ENCODE results near the gene SPTBN2.

SPTBN2 gene

GRCh38 chr11:66710384-66710930 is 18.6 kb downstream of the SPTBN2 start:
- no peak overlapping the region for H3K4me3 ChIP-seq (replicated peaks; ENCODE audit: low read depth, low read length)
- TF ChIP-seq CTCF (IDR thresholded peaks at IDR 0.05; ENCODE audit: low read length, missing control alignments), result no peak
- DNase-seq (ENCODE audit: low read depth), result no peak

GRCh38 chr11:66708701-66709100 is 20.3 kb downstream of the SPTBN2 start:
- no peak for DNase-seq (ENCODE audit: low read depth)
- H3K4me3 ChIP-seq (replicated peaks; ENCODE audit: low read depth, low read length), result no peak overlapping the region
- TF ChIP-seq CTCF (IDR thresholded peaks at IDR 0.05; ENCODE audit: low read length, missing control alignments), result no peak

GRCh38 chr11:66708094-66708493 is 20.9 kb downstream of the SPTBN2 start:
- DNase-seq (ENCODE audit: low read depth), result no peak
- TF ChIP-seq CTCF (IDR thresholded peaks at IDR 0.05; ENCODE audit: low read length, missing control alignments), result no peak
- H3K4me3 ChIP-seq (replicated peaks; ENCODE audit: low read depth, low read length), result no peak overlapping the region

- no peak for DNase-seq (ENCODE audit: low read depth)
- no peak overlapping the region for H3K4me3 ChIP-seq (replicated peaks; ENCODE audit: low read depth, low read length)
- no peak for TF ChIP-seq CTCF (IDR thresholded peaks at IDR 0.05; ENCODE audit: low read length, missing control alignments)
Measured at GRCh38 chr11:66707486-66707885, 21.5 kb downstream of the SPTBN2 start.

GRCh38 chr11:66706989-66707388 is 22.0 kb downstream of the SPTBN2 start:
- H3K4me3 ChIP-seq (replicated peaks; ENCODE audit: low read depth, low read length), result no peak overlapping the region
- DNase-seq (ENCODE audit: low read depth), result no peak
- no peak for TF ChIP-seq CTCF (IDR thresholded peaks at IDR 0.05; ENCODE audit: low read length, missing control alignments)

- TF ChIP-seq CTCF (IDR thresholded peaks at IDR 0.05; ENCODE audit: low read length, missing control alignments), result no peak
- DNase-seq (ENCODE audit: low read depth), result no peak
- H3K4me3 ChIP-seq (replicated peaks; ENCODE audit: low read depth, low read length), result no peak overlapping the region
Measured at GRCh38 chr11:66705587-66706335, 23.3 kb downstream of the SPTBN2 start.

All from fibroblast of pulmonary artery (primary cell).